Kidney (tissue), 14 donors: ENCODE results near the gene CTSS. TPM values are rescaled to one million over a fixed set of nuclear protein-coding genes. Genes with fewer than 3 reads are reported as not detected.

Experiments
- DNase-seq, 5 donors: peaks; one replicate each; pipeline ENCODE4 v3.0.0-alpha.2; 2013 to 2020
- FAIRE-seq: peaks from 2 replicates; lab custom pipeline; 2012; peaks lifted over from hg19 to GRCh38; lab: Jason Lieb, UNC
- H3K27ac ChIP-seq, 2 donors: one replicate each; pipeline ENCODE4 v1.7.0; 2013; ENCODE audit warnings: low read depth in 2 of 2, low read length in 2 of 2, inconsistent platforms in 1 of 2
- H3K27me3 ChIP-seq: one replicate; pipeline ENCODE4 v1.7.1; 2013; ENCODE audit warnings: low read length, inconsistent platforms; ENCODE audit not compliant: control insufficient read depth, insufficient read depth
- H3K36me3 ChIP-seq, 3 donors: one replicate each; pipeline versions ENCODE4 v1.7.0 to v1.7.1; 2013; ENCODE audit warnings: low read length in 3 of 3, control low read depth in 1 of 3, inconsistent platforms in 1 of 3; ENCODE audit not compliant: insufficient read depth in 3 of 3, control insufficient read depth in 2 of 3
- H3K4me1 ChIP-seq, 3 donors: one replicate each; pipeline versions ENCODE4 v1.7.0 to v1.7.1; 2013; ENCODE audit warnings: low read length in 3 of 3, inconsistent platforms in 1 of 3, low read depth in 1 of 3; ENCODE audit not compliant: control insufficient read depth in 2 of 3, insufficient read depth in 2 of 3
- H3K4me3 ChIP-seq, 3 donors: one replicate each; pipeline versions ENCODE4 v1.7.0 to v1.8.1; 2013; ENCODE audit warnings: low read length in 3 of 3, control low read depth in 1 of 3, inconsistent platforms in 1 of 3
- H3K9ac ChIP-seq, 3 donors: one replicate each; pipeline versions ENCODE4 v1.7.0 to v1.7.1; 2013; ENCODE audit warnings: low read length in 3 of 3, control low read depth in 1 of 3, inconsistent platforms in 1 of 3
- H3K9me3 ChIP-seq, 3 donors: one replicate each; pipeline versions ENCODE4 v1.7.0 to v1.7.1; 2013; ENCODE audit warnings: low read length in 3 of 3, control low read depth in 1 of 3, inconsistent platforms in 1 of 3; ENCODE audit not compliant: control insufficient read depth in 2 of 3, insufficient read depth in 1 of 3
- intact Hi-C: fragments of 100-400 bp; cut with DNase I; formaldehyde crosslinking; loops from one replicate; pipeline ENCODE4 v1.11.1; 2022
- polyA plus RNA-seq: library from polyadenylated mRNA; stranded (reverse); fragments of 350-450 nt; fragmentation: Illumina TruSeq; extraction: RNeasy Lipid Tissue Mini Kit (QIAGEN cat#74804); gene quantifications from one replicate; pipeline ENCODE4 v1.2.3, GENCODE V29; 2014; ENCODE audit warnings: low read depth, low replicate concordance; ENCODE audit not compliant: insufficient read depth
- total RNA-seq: library from RNA; stranded (reverse); fragmentation: NEBNext Ultra II Directional; extraction: Animal tissue kit (Norgen Biotek cat#: 25700); gene quantifications from one replicate; pipeline ENCODE4 v1.2.1, GENCODE V29; 2021
- TF ChIP-seq, protein P1 (sequence below): IDR thresholded peaks from 3 replicates; pipeline ENCODE4 v1.5.1; 2012; ENCODE audit warnings: mild to moderate bottlenecking, moderate library complexity, borderline replicate concordance; ENCODE audit not compliant: insufficient read depth; ENCODE audit errors: extremely low read depth
- donor health status: control.
- donor health status: control.
- donor health status: control.
- donor health status: control.
- donor health status: control.
- donor health status: DM: yes; HTN: yes; CAD: no.
- donor health status: Normal renal cell carcinoma (clear cell type).

Gene CTSS
- total and polyA plus RNA-seq, 2 donors from 2014 or later, result 5.3 to 109 TPM

DNA sequence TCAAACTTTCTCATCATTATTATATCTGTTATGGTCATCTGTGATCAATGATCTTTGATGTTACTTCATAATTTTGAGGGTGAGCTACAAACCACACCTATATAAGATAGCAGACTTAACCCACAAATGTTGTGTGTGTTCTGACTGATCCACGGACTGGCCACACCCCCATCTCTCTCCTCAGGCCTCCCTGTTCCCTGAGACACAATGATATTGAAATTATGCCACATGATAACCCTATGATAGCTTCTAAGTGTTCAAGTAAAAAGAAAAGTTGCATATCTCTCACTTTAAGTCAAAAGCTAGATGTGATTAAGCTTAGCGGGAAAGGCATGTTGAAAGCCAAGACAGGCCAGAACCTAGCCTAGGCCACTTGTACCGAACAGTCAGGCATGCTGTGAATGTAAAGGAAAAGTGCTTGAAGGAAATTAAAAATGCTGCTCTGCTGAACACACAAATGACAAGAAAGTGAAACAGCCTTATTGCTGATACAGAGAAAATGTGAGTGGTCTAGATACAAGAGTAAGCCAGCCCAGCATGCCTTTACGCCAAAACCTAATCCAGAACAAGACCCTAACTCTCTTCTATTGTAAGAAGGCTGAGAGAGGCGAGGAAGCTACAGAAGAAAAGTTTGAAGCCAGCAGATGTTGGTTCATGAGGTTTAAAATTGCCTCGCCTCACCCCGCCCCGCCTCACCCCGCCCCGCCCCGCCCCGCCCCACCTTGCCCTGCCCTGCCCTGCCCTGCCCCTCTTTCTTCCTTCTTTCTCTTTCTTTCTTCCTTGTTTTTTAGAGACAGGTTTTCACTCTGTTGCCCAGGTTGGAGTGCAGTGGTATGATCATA lies 16.5 kb downstream of the CTSS start:
- Histone ChIP-seq H3K27ac (no peak overlapping the region), H3K27me3 (no peaks in the 10 kb centered on the region), H3K36me3 (no peaks in the 10 kb centered on the region), H3K9ac (no peak overlapping the region), H3K9me3 (no peaks in the 10 kb centered on the region), H3K4me1 (no peaks in the 10 kb centered on the region), H3K4me3 (no peak overlapping the region)
- TF ChIP-seq, protein P1, sequence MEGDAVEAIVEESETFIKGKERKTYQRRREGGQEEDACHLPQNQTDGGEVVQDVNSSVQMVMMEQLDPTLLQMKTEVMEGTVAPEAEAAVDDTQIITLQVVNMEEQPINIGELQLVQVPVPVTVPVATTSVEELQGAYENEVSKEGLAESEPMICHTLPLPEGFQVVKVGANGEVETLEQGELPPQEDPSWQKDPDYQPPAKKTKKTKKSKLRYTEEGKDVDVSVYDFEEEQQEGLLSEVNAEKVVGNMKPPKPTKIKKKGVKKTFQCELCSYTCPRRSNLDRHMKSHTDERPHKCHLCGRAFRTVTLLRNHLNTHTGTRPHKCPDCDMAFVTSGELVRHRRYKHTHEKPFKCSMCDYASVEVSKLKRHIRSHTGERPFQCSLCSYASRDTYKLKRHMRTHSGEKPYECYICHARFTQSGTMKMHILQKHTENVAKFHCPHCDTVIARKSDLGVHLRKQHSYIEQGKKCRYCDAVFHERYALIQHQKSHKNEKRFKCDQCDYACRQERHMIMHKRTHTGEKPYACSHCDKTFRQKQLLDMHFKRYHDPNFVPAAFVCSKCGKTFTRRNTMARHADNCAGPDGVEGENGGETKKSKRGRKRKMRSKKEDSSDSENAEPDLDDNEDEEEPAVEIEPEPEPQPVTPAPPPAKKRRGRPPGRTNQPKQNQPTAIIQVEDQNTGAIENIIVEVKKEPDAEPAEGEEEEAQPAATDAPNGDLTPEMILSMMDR, result no peak
- DNase-seq (no peak), FAIRE-seq (no peak)
- intact Hi-C loops, result no loop called here

GRCh38 chr1:150730130-150730721 lies 35.4 kb downstream of the CTSS start:
- Histone ChIP-seq H3K4me3 (no peak overlapping the region), H3K9me3 (no peaks in the 10 kb centered on the region), H3K27me3 (no peaks in the 10 kb centered on the region), H3K4me1 (no peaks in the 10 kb centered on the region), H3K9ac (no peak overlapping the region), H3K27ac (no peak overlapping the region), H3K36me3 (no peaks in the 10 kb centered on the region)
- DNase-seq, result no peak
- intact Hi-C loops, result no loop called here
- TF ChIP-seq, protein P1, result no peak
- FAIRE-seq, result no peak

DNA sequence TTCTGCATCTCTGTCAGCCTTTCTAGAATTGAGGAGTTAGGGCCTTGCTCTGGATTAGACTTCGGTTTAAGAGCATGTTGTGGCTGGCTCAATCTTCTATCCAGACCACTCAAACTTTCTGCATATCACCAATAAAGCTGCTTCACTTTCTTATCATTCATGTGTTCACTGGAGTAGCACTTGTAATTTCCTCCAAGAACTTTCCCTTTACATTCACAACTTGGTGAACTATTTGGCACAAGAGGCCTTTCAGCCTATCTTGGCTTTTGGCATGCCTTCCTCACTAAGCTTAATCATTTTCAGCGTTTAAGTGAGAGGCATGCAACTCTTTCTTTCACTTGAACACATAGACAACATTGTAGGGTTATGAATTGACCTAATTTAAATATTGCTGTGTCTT lies 41.2 kb downstream of the CTSS start:
- FAIRE-seq (no peak), DNase-seq (no peak)
- intact Hi-C loops, result no loop called here
- H3K27ac ChIP-seq, result no peak overlapping the region
- H3K4me1 ChIP-seq, result no peaks in the 10 kb centered on the region
- H3K27me3 ChIP-seq, result no peaks in the 10 kb centered on the region
- TF ChIP-seq, protein P1, result no peak
- H3K36me3 ChIP-seq, result no peaks in the 10 kb centered on the region
- no peak overlapping the region for H3K4me3 ChIP-seq
- H3K9ac ChIP-seq, result no peak overlapping the region
- no peaks in the 10 kb centered on the region for H3K9me3 ChIP-seq
